Measurements from ENCODE around the gene ASTN1.

The ASTN1 gene

GRCh38 chr1:177069490-177069889, 95.0 kb downstream of the ASTN1 start:
- H3K4me3 ChIP-seq (ENCODE audit: low read length in 2 of 2): no peak overlapping the region
- no peaks in the 10 kb centered on the region for H3K4me1 ChIP-seq (ENCODE audit: control insufficient read depth, insufficient read depth, low read length)
- no peaks in the 10 kb centered on the region for H3K9me3 ChIP-seq (ENCODE audit: control insufficient read depth in 2 of 2, low read length in 2 of 2)
- no peak overlapping the region for H3K9ac ChIP-seq (ENCODE audit: low read length in 2 of 2)
- H3K36me3 ChIP-seq (ENCODE audit: control insufficient read depth in 2 of 2, insufficient read depth in 2 of 2, low read length in 2 of 2): no peaks in the 10 kb centered on the region
- no peaks in the 10 kb centered on the region for H3K27me3 ChIP-seq (ENCODE audit: control insufficient read depth in 1 of 2, insufficient read depth in 2 of 2, low read length in 2 of 2)
- no peak overlapping the region for H3K27ac ChIP-seq (ENCODE audit: low read length)

GRCh38 chr1:177067752-177068410, 96.6 kb downstream of the ASTN1 start:
- Histone ChIP-seq H3K27me3 (ENCODE audit: control insufficient read depth in 1 of 2, insufficient read depth in 2 of 2, low read length in 2 of 2) (no peaks in the 10 kb centered on the region), H3K9ac (ENCODE audit: low read length in 2 of 2) (no peak overlapping the region), H3K27ac (ENCODE audit: low read length) (no peak overlapping the region)

GRCh38 chr1:177065430-177065829, 99.1 kb downstream of the ASTN1 start:
- no peaks in the 10 kb centered on the region for H3K27me3 ChIP-seq (ENCODE audit: control insufficient read depth in 1 of 2, insufficient read depth in 2 of 2, low read length in 2 of 2)
- H3K9ac ChIP-seq (ENCODE audit: low read length in 2 of 2): no peak overlapping the region
- no peaks in the 10 kb centered on the region for H3K9me3 ChIP-seq (ENCODE audit: control insufficient read depth in 2 of 2, low read length in 2 of 2)
- no peaks in the 10 kb centered on the region for H3K36me3 ChIP-seq (ENCODE audit: control insufficient read depth in 2 of 2, insufficient read depth in 2 of 2, low read length in 2 of 2)
- H3K27ac ChIP-seq (ENCODE audit: low read length): no peak overlapping the region
- no peaks in the 10 kb centered on the region for H3K4me1 ChIP-seq (ENCODE audit: control insufficient read depth, insufficient read depth, low read length)
- H3K4me3 ChIP-seq (ENCODE audit: low read length in 2 of 2): no peak overlapping the region

More at GRCh38 chr1:177067752-177068410, 96.6 kb downstream of the ASTN1 start:
- Histone ChIP-seq H3K4me1 (ENCODE audit: control insufficient read depth, insufficient read depth, low read length) (no peaks in the 10 kb centered on the region), H3K4me3 (ENCODE audit: low read length in 2 of 2) (no peak overlapping the region), H3K36me3 (ENCODE audit: control insufficient read depth in 2 of 2, insufficient read depth in 2 of 2, low read length in 2 of 2) (no peaks in the 10 kb centered on the region), H3K9me3 (ENCODE audit: control insufficient read depth in 2 of 2, low read length in 2 of 2) (no peaks in the 10 kb centered on the region)

- Histone ChIP-seq H3K27me3 (ENCODE audit: control insufficient read depth in 1 of 2, insufficient read depth in 2 of 2, low read length in 2 of 2) (no peaks in the 10 kb centered on the region), H3K4me3 (ENCODE audit: low read length in 2 of 2) (no peak overlapping the region), H3K36me3 (ENCODE audit: control insufficient read depth in 2 of 2, insufficient read depth in 2 of 2, low read length in 2 of 2) (no peaks in the 10 kb centered on the region), H3K4me1 (ENCODE audit: control insufficient read depth, insufficient read depth, low read length) (no peaks in the 10 kb centered on the region), H3K27ac (ENCODE audit: low read length) (no peak overlapping the region), H3K9me3 (ENCODE audit: control insufficient read depth in 2 of 2, low read length in 2 of 2) (no peaks in the 10 kb centered on the region), H3K9ac (ENCODE audit: low read length in 2 of 2) (no peak overlapping the region)
Observed at GRCh38 chr1:177063648-177064047, 100.9 kb downstream of the ASTN1 start.

- H3K4me1 ChIP-seq (ENCODE audit: control insufficient read depth, insufficient read depth, low read length): no peaks in the 10 kb centered on the region
- no peak overlapping the region for H3K4me3 ChIP-seq (ENCODE audit: low read length in 2 of 2)
- H3K36me3 ChIP-seq (ENCODE audit: control insufficient read depth in 2 of 2, insufficient read depth in 2 of 2, low read length in 2 of 2): no peaks in the 10 kb centered on the region
- H3K9me3 ChIP-seq (ENCODE audit: control insufficient read depth in 2 of 2, low read length in 2 of 2): no peaks in the 10 kb centered on the region
- no peak overlapping the region for H3K9ac ChIP-seq (ENCODE audit: low read length in 2 of 2)
- no peaks in the 10 kb centered on the region for H3K27me3 ChIP-seq (ENCODE audit: control insufficient read depth in 1 of 2, insufficient read depth in 2 of 2, low read length in 2 of 2)
- no peak overlapping the region for H3K27ac ChIP-seq (ENCODE audit: low read length)
Observed at GRCh38 chr1:177054542-177054941, 110.0 kb downstream of the ASTN1 start.

- Histone ChIP-seq H3K4me1 (ENCODE audit: control insufficient read depth, insufficient read depth, low read length) (no peaks in the 10 kb centered on the region), H3K27ac (ENCODE audit: low read length) (no peak overlapping the region)
Observed at GRCh38 chr1:177053648-177054047, 110.9 kb downstream of the ASTN1 start.

GRCh38 chr1:177048314-177049069, 116.0 kb downstream of the ASTN1 start:
- Histone ChIP-seq H3K4me3 (ENCODE audit: low read length in 2 of 2) (no peak overlapping the region), H3K27me3 (ENCODE audit: control insufficient read depth in 1 of 2, insufficient read depth in 2 of 2, low read length in 2 of 2) (no peaks in the 10 kb centered on the region), H3K36me3 (ENCODE audit: control insufficient read depth in 2 of 2, insufficient read depth in 2 of 2, low read length in 2 of 2) (no peaks in the 10 kb centered on the region), H3K27ac (ENCODE audit: low read length) (no peak overlapping the region), H3K4me1 (ENCODE audit: control insufficient read depth, insufficient read depth, low read length) (no peaks in the 10 kb centered on the region), H3K9ac (ENCODE audit: low read length in 2 of 2) (no peak overlapping the region), H3K9me3 (ENCODE audit: control insufficient read depth in 2 of 2, low read length in 2 of 2) (no peaks in the 10 kb centered on the region)

More at GRCh38 chr1:177053648-177054047, 110.9 kb downstream of the ASTN1 start:
- Histone ChIP-seq H3K27me3 (ENCODE audit: control insufficient read depth in 1 of 2, insufficient read depth in 2 of 2, low read length in 2 of 2) (no peaks in the 10 kb centered on the region), H3K4me3 (ENCODE audit: low read length in 2 of 2) (no peak overlapping the region), H3K36me3 (ENCODE audit: control insufficient read depth in 2 of 2, insufficient read depth in 2 of 2, low read length in 2 of 2) (no peaks in the 10 kb centered on the region), H3K9me3 (ENCODE audit: control insufficient read depth in 2 of 2, low read length in 2 of 2) (no peaks in the 10 kb centered on the region), H3K9ac (ENCODE audit: low read length in 2 of 2) (no peak overlapping the region)

- Histone ChIP-seq H3K4me1 (ENCODE audit: control insufficient read depth, insufficient read depth, low read length) (no peaks in the 10 kb centered on the region), H3K36me3 (ENCODE audit: control insufficient read depth in 2 of 2, insufficient read depth in 2 of 2, low read length in 2 of 2) (no peaks in the 10 kb centered on the region), H3K4me3 (ENCODE audit: low read length in 2 of 2) (no peak overlapping the region), H3K9ac (ENCODE audit: low read length in 2 of 2) (no peak overlapping the region), H3K27me3 (ENCODE audit: control insufficient read depth in 1 of 2, insufficient read depth in 2 of 2, low read length in 2 of 2) (peaks cover 0 to 2% of the 10 kb centered on the region in 2 donors), H3K27ac (ENCODE audit: low read length) (no peak overlapping the region), H3K9me3 (ENCODE audit: control insufficient read depth in 2 of 2, low read length in 2 of 2) (no peaks in the 10 kb centered on the region)
Observed at GRCh38 chr1:177045151-177045550, 119.4 kb downstream of the ASTN1 start.

- H3K4me3 ChIP-seq (ENCODE audit: low read length in 2 of 2): no peak overlapping the region
- H3K9me3 ChIP-seq (ENCODE audit: control insufficient read depth in 2 of 2, low read length in 2 of 2): no peaks in the 10 kb centered on the region
- peaks cover 0 to 2% of the 10 kb centered on the region in 2 donors for H3K27me3 ChIP-seq (ENCODE audit: control insufficient read depth in 1 of 2, insufficient read depth in 2 of 2, low read length in 2 of 2)
- H3K4me1 ChIP-seq (ENCODE audit: control insufficient read depth, insufficient read depth, low read length): no peaks in the 10 kb centered on the region
- H3K27ac ChIP-seq (ENCODE audit: low read length): no peak overlapping the region
- no peaks in the 10 kb centered on the region for H3K36me3 ChIP-seq (ENCODE audit: control insufficient read depth in 2 of 2, insufficient read depth in 2 of 2, low read length in 2 of 2)
- H3K9ac ChIP-seq (ENCODE audit: low read length in 2 of 2): no peak overlapping the region
Observed at GRCh38 chr1:177044390-177044789, 120.1 kb downstream of the ASTN1 start.

- Histone ChIP-seq H3K9ac (ENCODE audit: low read length in 2 of 2) (no peak overlapping the region), H3K4me1 (ENCODE audit: control insufficient read depth, insufficient read depth, low read length) (no peaks in the 10 kb centered on the region), H3K27ac (ENCODE audit: low read length) (no peak overlapping the region), H3K36me3 (ENCODE audit: control insufficient read depth in 2 of 2, insufficient read depth in 2 of 2, low read length in 2 of 2) (no peaks in the 10 kb centered on the region), H3K4me3 (ENCODE audit: low read length in 2 of 2) (no peak overlapping the region), H3K27me3 (ENCODE audit: control insufficient read depth in 1 of 2, insufficient read depth in 2 of 2, low read length in 2 of 2) (peaks cover 0 to 2% of the 10 kb centered on the region in 2 donors), H3K9me3 (ENCODE audit: control insufficient read depth in 2 of 2, low read length in 2 of 2) (no peaks in the 10 kb centered on the region)
Observed at GRCh38 chr1:177043597-177043996, 120.9 kb downstream of the ASTN1 start.

- Histone ChIP-seq H3K9me3 (ENCODE audit: control insufficient read depth in 2 of 2, low read length in 2 of 2) (no peaks in the 10 kb centered on the region), H3K27ac (ENCODE audit: low read length) (no peak overlapping the region), H3K36me3 (ENCODE audit: control insufficient read depth in 2 of 2, insufficient read depth in 2 of 2, low read length in 2 of 2) (no peaks in the 10 kb centered on the region), H3K9ac (ENCODE audit: low read length in 2 of 2) (no peak overlapping the region), H3K4me3 (ENCODE audit: low read length in 2 of 2) (no peak overlapping the region), H3K4me1 (ENCODE audit: control insufficient read depth, insufficient read depth, low read length) (no peaks in the 10 kb centered on the region), H3K27me3 (ENCODE audit: control insufficient read depth in 1 of 2, insufficient read depth in 2 of 2, low read length in 2 of 2) (no peaks in the 10 kb centered on the region)
Observed at GRCh38 chr1:177035586-177035985, 128.9 kb downstream of the ASTN1 start.
